NCI-H1092 (cell line): ENCODE data around the gene ZNF775.

ENCODE experiments used
- DNase-seq: peaks from one replicate; lab custom pipeline; 2025; lab: John Stamatoyannopoulos, UW

Gene ZNF775

DNA sequence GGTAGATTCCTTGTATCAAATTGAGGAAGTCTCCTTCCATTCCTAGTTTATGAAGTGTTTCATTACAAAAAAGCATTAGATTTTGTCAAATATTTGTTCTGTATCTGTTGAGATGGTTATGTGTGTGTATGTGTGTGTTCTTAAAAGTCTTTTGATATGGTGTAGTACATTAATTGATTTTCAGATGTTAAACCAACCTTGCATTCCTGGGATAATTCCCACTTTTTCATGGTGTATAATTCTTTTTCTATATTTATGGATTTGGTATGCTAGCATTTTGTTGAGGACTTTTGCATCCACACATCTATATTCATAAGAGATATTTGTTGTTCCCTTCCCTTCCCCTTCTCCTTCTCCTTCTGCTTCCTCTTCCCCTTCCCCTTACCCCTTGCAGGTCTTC is 62.4 kb downstream of the ZNF775 start:
- DNase-seq, result no peak

DNA sequence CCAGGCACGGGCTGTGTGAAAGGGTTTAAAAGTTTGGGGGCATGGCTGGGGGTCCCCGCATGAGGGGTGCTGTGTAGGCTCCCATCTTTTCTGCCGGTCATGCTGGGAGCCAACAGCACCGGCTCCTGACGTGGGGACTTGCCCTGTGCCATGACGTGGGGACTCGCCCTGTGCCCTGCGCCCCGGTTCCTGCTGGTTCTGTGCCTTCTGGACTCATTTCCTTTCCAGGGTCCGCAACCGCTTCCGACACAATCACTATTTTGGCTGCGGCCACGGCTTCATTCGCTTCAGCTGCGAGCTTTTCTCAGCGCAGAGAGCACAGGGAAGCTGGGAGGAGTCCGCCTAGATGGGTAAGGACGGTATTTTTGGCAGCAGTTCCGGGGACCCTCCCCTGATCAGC is 63.7 kb downstream of the ZNF775 start:
- no peak for DNase-seq

DNA sequence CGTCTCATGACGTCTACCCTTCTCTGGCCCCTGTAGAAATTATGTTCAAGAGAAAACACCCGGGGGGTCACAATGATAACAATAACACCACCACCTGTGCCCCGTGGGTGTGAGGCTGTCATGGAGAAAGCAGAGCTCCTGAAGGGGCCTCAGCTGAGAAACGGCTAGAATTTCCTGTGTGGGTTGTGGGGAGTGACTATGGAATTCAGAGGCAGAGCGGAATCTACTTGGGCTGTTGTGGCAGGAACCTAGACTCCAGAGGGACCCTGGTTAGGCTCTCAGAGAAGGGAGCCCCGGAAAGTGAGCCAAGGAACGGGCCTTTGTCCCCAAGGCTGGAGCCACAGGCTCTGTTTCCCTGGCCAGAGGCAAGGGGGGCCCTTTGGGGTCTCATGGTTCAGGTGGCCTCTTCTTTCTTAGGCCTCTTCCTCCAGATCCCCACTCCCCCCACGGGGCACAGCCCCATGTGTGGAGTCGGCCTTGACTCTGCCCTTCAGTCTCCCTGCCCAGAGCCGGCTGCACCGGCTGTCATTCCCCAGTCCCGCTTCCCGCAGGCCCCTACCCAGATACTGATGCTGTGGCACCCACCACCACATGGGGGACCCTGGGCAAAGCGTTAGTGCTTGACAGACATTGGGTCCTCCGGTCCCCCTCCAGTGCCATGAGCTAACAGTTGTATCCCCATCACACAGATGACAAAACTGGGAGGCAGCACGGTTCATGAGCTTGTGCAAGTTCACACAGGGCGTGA is 64.8 kb downstream of the ZNF775 start:
- no peak for DNase-seq

DNA sequence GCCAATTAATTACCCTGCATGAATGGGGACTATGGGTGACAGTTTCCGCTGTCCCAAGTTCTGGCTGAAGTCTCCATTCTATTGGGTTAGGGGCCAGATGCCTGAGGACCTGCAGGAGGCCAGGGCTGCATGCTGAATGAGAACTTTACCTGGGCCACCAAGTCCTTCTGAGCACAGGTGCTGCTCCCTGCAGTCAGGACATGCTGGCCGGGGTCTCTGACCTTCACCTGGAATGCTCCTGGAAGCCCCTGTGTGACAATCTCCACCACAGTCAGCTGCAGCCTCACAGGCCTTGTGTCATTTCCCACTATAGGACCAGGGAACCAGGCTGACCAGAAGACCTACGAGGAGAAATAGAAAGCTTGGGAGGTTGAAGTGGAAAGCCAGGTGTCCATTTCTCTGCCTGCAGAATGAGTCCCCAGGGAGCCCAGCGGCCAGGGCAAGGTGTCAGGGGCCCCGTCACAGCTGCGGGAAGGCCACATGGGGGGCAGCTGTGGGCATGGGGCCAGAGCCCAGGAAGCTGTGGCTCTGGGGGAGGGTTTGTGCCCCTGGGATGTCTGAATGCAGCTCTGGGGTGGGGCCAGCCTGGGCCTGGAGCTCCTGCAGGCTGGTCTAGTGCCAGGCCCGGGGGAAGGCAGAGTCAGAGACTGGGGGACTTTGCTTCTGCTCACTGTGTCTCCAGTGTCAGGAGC is 65.7 kb downstream of the ZNF775 start:
- peak; percentile 19 for DNase-seq

DNA sequence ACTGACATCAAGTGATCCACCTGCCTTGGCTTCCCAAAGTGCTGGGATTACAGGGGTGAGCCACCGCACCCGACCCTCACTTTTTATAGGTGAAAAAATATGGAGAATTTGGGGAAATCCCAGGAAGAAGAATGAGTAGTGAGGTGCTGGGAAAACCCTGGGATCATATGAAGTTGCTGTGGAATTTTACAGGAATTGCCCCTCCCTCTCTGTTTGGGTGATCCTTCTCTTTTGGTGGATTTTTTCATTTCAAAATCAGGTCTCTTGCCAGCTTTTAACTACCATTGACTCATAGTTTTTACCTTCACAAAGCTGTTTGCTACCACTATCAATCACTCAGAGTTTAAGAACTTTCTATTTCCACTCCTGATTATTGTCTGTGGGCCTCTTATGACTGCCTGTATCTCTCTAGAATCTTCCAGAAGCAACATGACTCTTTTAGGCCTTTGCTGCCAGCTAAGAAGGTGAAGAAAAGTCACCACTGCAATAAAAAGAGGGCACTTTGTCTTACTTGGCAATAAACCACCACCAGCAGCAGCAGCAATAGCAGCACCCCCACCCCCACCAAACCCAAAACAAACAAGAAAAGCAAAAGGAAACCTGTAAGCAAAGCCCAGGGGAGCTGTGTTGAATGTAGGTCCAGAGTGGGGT is 67.3 kb downstream of the ZNF775 start:
- DNase-seq, result peak; percentile 53
